Natural killer cell treated with Interleukin-12 subunit alpha and Interleukin-12 subunit beta and Interleukin-15 and Interleukin-18, amount 100 ng/mL, for 72 hours (primary cell): ENCODE measurements around the gene NCS1. TPM values are rescaled to one million over a fixed set of nuclear protein-coding genes. Genes with fewer than 3 reads are reported as not detected.

ENCODE experiments used
- ATAC-seq, 2 donors: fragments of 150-1000 bp; cut with Tn5 transposase in 1 of 2; sonication (Bioruptor Pico), chemical (Tn5 transposase) in 1 of 2; 2 replicates each; pipeline ENCODE4 v1.10.0; 2021
- DNase-seq: peaks from one replicate; pipeline ENCODE4 v3.0.0; 2022; ENCODE audit warnings: low spot score
- H3K27ac Mint-ChIP-seq, 2 donors: 1 replicate in 1 of 2; 2 replicates in 1 of 2; pipeline ENCODE4 v1.8.0; 2022; ENCODE audit warnings: mixed read lengths in 2 of 2, mild to moderate bottlenecking in 1 of 2, moderate library complexity in 1 of 2
- H3K27me3 Mint-ChIP-seq, 2 donors: 1 replicate in 1 of 2; 2 replicates in 1 of 2; pipeline ENCODE4 v1.8.0; 2022; ENCODE audit warnings: mixed read lengths in 2 of 2
- H3K36me3 Mint-ChIP-seq: one replicate; pipeline ENCODE4 v1.8.0; 2022; ENCODE audit warnings: mixed read lengths
- H3K4me1 Mint-ChIP-seq, 2 donors: 1 replicate in 1 of 2; 2 replicates in 1 of 2; pipeline ENCODE4 v1.8.0; 2022; ENCODE audit warnings: low read depth in 2 of 2, mixed read lengths in 2 of 2, mild to moderate bottlenecking in 1 of 2
- H3K4me3 Mint-ChIP-seq: one replicate; pipeline ENCODE4 v1.8.0; 2022; ENCODE audit warnings: mixed read lengths
- H3K9me3 Mint-ChIP-seq: 2 replicates; pipeline ENCODE4 v1.8.0; 2022; ENCODE audit warnings: mixed read lengths
- total RNA-seq, 2 donors: library from RNA; stranded (reverse); gene quantifications; one replicate each; pipeline ENCODE4 v1.2.3, GENCODE V29; 2022

Gene NCS1
- total RNA-seq, 2 donors from 2014 or later, result 31.0 to 38.1 TPM

DNA sequence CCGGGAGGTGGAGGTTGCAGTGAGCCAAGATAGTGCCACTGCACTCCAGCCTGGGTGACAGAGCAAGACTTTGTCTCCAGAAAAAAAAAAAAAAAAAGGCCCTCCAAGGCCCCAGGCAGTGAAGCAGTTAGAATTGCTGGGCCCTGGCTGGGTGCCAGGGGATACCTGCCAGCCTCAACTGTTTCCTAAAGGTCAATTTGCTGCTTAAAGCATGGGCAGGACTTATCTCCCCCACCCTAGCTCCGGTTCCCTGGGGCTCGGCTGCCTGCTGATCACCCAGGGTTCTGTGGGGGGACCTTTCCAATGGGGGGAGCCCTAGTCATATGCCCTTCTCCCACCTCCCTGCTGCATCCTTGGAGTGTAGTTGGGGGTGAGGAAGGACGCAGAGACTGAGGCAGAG lies 25.7 kb downstream of the NCS1 start:
- no peaks in the 10 kb centered on the region for H3K27me3 Mint-ChIP-seq
- no peak for DNase-seq
- no peak overlapping the region for H3K4me3 Mint-ChIP-seq
- H3K27ac Mint-ChIP-seq, result no peak overlapping the region
- ATAC-seq, result no peak
- H3K9me3 Mint-ChIP-seq, result no peaks in the 10 kb centered on the region
- no peaks in the 10 kb centered on the region for H3K36me3 Mint-ChIP-seq
- peaks cover 0 to 6% of the 10 kb centered on the region in 2 donors for H3K4me1 Mint-ChIP-seq

DNA sequence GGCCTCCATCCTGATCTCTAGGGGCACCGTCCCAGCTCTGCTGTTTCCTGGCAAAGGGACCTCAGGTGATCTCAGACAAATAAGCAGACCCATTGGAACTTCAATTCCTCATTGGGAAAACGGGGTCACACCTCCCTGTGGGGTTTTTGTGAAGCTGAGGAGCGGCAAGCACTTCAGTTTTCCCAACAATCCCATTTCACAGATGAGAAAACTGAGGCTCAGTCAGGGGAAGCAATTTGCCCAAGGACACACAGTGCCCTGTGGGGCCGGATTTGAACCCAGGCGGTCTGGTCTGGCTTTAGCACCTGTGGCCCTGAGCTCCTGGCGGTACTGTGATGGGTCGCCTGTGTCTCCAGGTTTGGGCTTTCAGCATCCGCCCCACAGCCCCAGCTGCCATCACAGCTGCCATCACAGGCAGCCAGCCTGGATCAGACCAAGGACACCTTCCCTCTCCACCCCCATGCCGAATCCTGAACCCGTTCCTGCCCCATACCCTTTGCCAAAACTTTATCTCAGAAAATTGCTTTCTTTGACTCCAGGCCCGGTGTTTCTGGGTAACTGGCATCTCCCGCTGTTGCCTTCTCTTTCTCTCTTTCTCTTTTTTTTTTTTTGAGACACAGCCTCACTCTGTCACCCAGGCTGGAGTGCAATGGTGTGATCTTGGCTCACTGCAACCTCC lies 26.4 kb downstream of the NCS1 start:
- no peaks in the 10 kb centered on the region for H3K36me3 Mint-ChIP-seq
- H3K9me3 Mint-ChIP-seq, result no peaks in the 10 kb centered on the region
- H3K27me3 Mint-ChIP-seq, result no peaks in the 10 kb centered on the region
- DNase-seq (no peak), ATAC-seq (no peak)
- H3K4me3 Mint-ChIP-seq, result no peak overlapping the region
- H3K27ac Mint-ChIP-seq, result no peak overlapping the region
- peaks cover 0 to 6% of the 10 kb centered on the region in 2 donors for H3K4me1 Mint-ChIP-seq

DNA sequence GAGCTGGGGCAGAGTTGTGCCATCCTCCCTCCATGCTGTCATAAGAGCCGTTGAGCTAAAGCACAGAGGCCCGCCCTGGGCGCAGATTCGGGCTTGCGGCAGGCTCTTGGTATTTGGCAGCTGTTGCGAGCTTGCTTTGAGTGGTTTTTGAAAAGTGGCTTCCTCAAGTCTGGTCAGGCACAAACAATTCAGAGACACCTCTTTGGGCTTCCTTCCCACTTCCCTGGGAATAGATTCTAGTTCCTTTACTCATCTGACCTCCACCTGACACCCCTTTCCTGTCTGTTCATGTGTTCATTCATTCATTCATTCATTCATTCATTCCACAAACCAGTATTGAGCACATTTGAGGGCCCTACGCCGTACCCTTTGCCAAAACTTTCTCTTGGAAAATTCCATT lies 27.4 kb downstream of the NCS1 start:
- Mint-ChIP-seq H3K4me1 (peaks cover 0 to 6% of the 10 kb centered on the region in 2 donors), H3K4me3 (no peak overlapping the region), H3K27ac (no peak overlapping the region), H3K9me3 (no peaks in the 10 kb centered on the region), H3K36me3 (no peaks in the 10 kb centered on the region), H3K27me3 (no peaks in the 10 kb centered on the region)
- no peak for ATAC-seq
- no peak for DNase-seq

DNA sequence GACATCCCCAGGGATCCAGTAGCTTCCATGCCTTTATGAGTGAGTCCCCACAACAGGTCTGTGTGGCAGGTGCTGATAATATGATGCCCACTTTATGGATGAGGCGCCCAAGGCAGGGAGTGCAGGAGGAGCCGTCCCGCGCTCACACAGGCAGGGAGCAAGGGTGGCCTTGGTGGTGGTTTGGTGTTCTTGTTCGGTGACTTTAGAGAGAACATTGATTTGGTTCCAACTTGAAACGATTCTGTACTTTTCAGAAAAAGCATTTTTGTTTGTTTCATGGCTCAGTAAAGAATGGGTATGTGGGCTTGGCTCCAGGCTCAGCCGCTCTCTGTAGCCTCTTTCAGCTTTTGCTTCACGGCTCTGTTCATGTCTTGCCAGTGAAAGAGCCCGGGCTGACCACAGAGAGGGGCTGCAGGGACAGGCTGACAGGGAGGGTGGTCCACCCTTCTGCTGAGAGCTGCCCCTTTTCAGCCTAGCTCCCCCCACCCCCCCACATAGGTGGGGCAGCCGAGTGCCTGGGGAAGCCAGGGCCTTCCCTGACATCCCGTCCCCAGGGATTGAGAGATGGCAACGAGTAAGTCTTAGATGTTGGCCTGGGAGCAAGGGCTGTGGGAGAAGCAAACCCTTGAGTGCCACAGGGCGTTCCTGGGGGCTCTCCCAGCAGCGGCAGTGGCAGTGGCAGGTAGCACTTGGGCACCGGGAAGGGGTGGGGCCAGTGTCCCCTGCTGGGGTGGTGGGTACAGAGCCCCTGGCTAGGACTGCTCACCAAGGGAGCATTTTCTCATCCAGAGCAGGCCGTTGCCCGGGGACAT lies 28.0 kb downstream of the NCS1 start:
- Mint-ChIP-seq H3K4me3 (no peak overlapping the region), H3K9me3 (no peaks in the 10 kb centered on the region), H3K4me1 (peaks cover 0 to 6% of the 10 kb centered on the region in 2 donors), H3K27ac (no peak overlapping the region), H3K36me3 (no peaks in the 10 kb centered on the region), H3K27me3 (no peaks in the 10 kb centered on the region)
- DNase-seq (no peak), ATAC-seq (no peak)

DNA sequence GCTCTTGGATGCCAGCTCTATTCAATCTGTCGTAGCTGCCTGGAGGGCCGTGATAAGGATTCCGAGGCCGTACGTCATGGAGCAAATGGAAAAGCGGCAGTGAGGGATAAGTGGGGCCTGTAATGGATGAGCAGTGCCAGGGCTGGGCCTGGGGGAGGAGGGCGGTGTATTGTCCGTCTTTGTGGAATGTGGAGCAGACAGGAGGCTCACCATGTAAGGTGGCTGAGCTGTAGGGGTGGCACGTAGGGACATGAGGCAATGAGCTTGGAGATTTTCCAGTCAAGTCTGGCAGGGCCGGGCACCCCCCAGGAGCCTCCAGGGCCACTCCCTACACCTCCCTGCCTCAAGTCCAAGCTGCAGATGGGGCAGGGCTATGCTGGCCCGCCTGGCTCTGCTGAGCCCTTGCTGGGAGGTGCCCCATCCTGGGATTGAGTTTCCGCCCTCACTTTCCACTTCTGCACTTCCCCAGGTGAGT lies 29.2 kb downstream of the NCS1 start:
- ATAC-seq (peak in 1 of 2 donors; percentile 18), DNase-seq (no peak)
- H3K27me3 Mint-ChIP-seq, result no peaks in the 10 kb centered on the region
- H3K4me1 Mint-ChIP-seq, result peaks cover 0 to 6% of the 10 kb centered on the region in 2 donors
- no peaks in the 10 kb centered on the region for H3K9me3 Mint-ChIP-seq
- no peak overlapping the region for H3K4me3 Mint-ChIP-seq
- H3K27ac Mint-ChIP-seq, result no peak overlapping the region
- H3K36me3 Mint-ChIP-seq, result no peaks in the 10 kb centered on the region

DNA sequence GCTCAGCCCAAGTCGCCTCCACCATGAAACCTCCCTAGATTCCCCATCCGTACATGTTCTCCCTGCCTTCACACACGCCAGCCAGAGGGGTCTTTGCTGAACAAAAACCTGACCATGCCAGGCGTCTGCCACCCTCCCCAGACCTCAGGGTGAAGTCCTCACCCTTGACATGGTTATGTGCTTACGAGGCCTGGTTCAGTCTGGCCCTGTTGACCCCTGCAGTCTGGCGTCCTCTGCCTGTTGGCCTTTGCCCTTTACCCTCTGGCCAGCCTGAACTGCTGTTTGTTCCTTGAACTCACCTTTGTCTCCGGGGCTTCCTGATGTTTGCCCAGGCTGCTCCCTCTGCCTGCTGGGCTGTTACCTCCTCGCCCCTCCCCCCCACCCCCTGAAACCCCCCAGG lies 29.8 kb downstream of the NCS1 start:
- no peak overlapping the region for H3K27ac Mint-ChIP-seq
- H3K4me3 Mint-ChIP-seq, result no peak overlapping the region
- ATAC-seq (no peak), DNase-seq (no peak)
- no peaks in the 10 kb centered on the region for H3K27me3 Mint-ChIP-seq
- peaks cover 0 to 6% of the 10 kb centered on the region in 2 donors for H3K4me1 Mint-ChIP-seq
- no peaks in the 10 kb centered on the region for H3K9me3 Mint-ChIP-seq
- no peaks in the 10 kb centered on the region for H3K36me3 Mint-ChIP-seq

DNA sequence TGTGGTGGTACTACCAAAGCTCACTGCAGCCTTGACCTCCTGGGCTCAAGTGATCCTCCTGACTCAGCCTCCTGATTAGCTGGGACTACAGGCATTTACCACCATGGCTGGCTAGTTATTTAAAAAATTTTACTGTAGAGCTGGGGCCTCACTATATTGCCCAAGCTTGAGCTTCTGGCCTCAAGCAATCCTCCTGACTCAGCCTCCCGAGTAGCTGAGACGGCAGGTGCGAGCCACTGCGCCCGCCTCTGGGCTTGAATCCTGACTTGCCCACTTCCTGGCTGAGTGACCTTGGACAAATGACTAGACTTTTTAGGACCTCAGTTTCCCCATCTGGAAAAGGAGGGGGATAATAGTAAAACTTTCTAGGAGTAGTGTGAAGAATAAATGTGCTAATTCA lies 32.1 kb downstream of the NCS1 start:
- Mint-ChIP-seq H3K4me1 (peaks cover 0 to 6% of the 10 kb centered on the region in 2 donors), H3K27ac (no peak overlapping the region), H3K36me3 (no peaks in the 10 kb centered on the region), H3K27me3 (no peaks in the 10 kb centered on the region), H3K9me3 (no peaks in the 10 kb centered on the region), H3K4me3 (no peak overlapping the region)
- DNase-seq (no peak), ATAC-seq (no peak)

DNA sequence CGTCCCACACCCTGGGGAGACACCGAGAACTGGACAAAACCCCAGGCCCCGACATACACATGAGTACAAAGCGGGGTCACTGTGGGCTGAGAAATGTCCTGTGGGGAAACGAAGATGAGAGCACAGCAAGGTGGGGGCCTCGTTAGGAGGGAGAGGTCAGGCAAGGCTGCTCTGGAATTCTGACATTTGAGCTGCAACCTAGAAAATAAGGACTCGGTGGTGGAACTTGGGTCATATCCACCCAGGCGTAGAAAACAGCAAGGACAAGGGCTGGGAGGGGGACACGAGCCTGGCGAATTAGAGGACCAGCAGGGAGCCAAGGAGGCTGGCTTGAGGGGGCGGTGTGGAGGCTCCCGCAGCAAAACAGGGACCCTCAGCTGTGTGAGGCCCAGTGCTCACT lies 32.8 kb downstream of the NCS1 start:
- peaks cover 0 to 6% of the 10 kb centered on the region in 2 donors for H3K4me1 Mint-ChIP-seq
- no peak overlapping the region for H3K27ac Mint-ChIP-seq
- DNase-seq, result no peak
- no peaks in the 10 kb centered on the region for H3K36me3 Mint-ChIP-seq
- no peaks in the 10 kb centered on the region for H3K27me3 Mint-ChIP-seq
- H3K4me3 Mint-ChIP-seq, result no peak overlapping the region
- H3K9me3 Mint-ChIP-seq, result no peaks in the 10 kb centered on the region
- ATAC-seq, result no peak

DNA sequence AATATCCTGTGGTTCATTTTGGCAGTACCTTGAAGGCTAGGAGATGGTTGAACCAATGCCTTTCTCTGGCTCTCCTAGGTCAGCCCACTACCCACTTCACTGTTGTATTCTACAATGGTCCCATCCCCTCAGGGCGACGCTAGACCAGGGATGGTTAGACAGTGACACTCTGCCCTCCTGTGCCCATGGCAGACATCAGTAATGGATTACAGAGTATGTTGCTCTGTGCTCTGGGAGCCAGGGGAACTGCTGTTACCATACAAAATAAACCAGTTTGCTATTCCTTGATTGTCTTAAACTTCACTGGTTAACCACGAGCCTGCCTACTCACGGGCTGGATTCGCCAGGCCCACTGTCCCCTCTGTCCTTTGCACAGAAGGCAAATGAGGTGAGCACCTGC lies 33.7 kb downstream of the NCS1 start:
- Mint-ChIP-seq H3K27ac (no peak overlapping the region), H3K4me1 (peaks cover 0 to 6% of the 10 kb centered on the region in 2 donors), H3K4me3 (no peak overlapping the region), H3K9me3 (no peaks in the 10 kb centered on the region), H3K27me3 (no peaks in the 10 kb centered on the region), H3K36me3 (no peaks in the 10 kb centered on the region)
- ATAC-seq (no peak), DNase-seq (no peak)

DNA sequence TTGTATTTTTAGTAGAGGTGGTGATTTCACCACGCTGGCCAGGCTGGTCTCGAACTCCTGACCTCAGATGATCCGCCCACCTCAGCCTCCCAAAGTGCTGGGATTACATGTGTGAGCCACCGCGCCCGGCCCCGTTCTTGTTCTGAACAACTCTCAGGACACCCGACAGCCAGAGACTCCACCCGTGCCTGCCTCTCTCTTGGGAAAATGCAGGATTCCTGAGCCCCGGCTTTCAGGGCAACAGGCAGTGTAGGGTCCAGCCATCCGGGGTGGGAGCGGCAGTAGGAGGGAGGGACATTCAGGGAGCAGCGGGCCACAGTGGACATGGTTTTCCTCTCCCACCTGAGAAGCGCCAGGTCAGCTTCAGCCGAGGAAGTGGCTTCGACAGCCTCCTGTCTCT lies 34.4 kb downstream of the NCS1 start:
- H3K4me1 Mint-ChIP-seq, result peaks cover 0 to 4% of the 10 kb centered on the region in 2 donors
- no peaks in the 10 kb centered on the region for H3K36me3 Mint-ChIP-seq
- ATAC-seq, result no peak
- H3K27ac Mint-ChIP-seq, result no peak overlapping the region
- H3K4me3 Mint-ChIP-seq, result no peak overlapping the region
- no peaks in the 10 kb centered on the region for H3K27me3 Mint-ChIP-seq
- DNase-seq, result no peak
- H3K9me3 Mint-ChIP-seq, result no peaks in the 10 kb centered on the region

DNA sequence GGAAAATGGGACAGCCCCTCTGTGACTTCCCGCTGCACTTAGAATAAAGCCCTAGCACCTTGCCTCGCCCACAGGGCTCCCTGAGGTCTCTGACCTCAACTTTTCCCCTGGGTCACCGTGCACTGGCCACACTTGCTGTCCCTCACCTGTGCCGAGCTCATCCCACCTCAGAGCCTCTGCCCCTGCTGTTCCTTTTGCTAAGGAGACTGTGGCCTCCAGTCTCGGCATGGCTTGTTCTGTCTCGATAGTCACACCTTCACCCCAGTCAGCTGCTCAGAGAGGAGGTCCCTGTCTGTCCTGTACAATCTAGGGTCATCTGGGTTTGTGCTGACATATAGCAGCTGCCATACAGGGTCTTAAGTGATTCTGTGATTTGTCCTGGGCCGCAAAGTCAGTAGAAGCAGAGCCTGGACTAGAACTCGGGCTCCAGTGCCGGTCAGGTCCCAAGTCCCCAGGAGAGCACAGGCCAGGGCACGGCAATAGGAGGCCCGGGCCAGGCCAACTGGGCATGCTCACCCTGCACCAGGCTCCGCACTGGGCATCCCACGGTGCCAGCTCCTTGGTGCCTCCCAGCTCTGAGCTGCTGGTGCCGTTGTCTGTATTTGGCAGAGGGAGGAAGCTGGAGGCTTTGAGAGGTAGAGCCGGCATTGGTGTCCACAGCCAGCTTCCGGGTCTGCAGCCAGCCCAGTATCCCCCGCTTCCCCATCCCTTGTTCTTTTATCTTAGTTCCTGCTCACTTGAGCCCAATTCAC lies 35.2 kb downstream of the NCS1 start:
- H3K27me3 Mint-ChIP-seq, result no peaks in the 10 kb centered on the region

DNA sequence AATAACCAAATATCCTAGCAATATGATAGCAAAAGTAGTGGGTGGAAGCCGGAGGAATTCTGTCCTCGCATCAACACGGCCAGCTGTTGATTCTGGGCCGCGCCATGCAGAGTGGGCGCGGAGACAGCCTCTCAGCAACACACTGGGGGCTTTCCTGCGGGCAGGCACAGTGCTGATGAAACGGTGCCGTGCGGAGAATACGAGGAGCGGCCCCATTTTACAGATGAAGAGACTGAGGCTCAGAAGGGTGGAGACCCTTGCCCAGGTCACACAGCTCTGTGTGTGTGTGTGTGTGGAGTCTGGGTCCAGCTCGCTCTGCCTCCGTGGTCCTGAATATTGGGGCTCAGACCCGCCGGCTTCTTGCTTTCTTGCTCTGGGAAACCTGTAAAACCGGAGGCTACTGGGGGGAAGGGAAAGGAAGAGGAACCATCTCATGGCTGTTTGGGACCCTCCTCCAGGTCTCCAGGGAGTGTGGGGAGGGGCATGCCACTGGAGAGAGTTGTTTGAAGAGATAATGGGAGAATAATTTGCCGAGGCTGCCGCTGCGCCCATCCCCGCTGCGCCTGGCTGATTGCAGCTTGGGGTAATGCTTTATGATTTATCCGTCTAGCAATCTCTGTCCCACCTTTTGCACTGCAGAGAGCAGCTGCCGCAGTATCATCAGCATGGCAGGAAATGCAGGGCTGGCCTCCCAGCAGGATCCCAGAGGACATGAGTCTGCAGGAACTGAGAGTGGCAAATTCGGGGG lies 36.6 kb downstream of the NCS1 start:
- no peaks in the 10 kb centered on the region for H3K27me3 Mint-ChIP-seq
- no peak for DNase-seq
- H3K9me3 Mint-ChIP-seq, result no peaks in the 10 kb centered on the region
- H3K36me3 Mint-ChIP-seq, result no peaks in the 10 kb centered on the region
- no peak overlapping the region for H3K4me3 Mint-ChIP-seq
- H3K4me1 Mint-ChIP-seq, result peaks cover 0 to 2% of the 10 kb centered on the region in 2 donors
- H3K27ac Mint-ChIP-seq, result no peak overlapping the region
- no peak for ATAC-seq

More for the DNA sequence above, 35.2 kb downstream of the NCS1 start:
- H3K36me3 Mint-ChIP-seq, result no peaks in the 10 kb centered on the region
- H3K27ac Mint-ChIP-seq, result no peak overlapping the region
- peak in 1 of 2 donors; percentile 12 for ATAC-seq
- no peaks in the 10 kb centered on the region for H3K9me3 Mint-ChIP-seq
- no peak for DNase-seq
- H3K4me3 Mint-ChIP-seq, result no peak overlapping the region
- H3K4me1 Mint-ChIP-seq, result peaks cover 0 to 2% of the 10 kb centered on the region in 2 donors

DNA sequence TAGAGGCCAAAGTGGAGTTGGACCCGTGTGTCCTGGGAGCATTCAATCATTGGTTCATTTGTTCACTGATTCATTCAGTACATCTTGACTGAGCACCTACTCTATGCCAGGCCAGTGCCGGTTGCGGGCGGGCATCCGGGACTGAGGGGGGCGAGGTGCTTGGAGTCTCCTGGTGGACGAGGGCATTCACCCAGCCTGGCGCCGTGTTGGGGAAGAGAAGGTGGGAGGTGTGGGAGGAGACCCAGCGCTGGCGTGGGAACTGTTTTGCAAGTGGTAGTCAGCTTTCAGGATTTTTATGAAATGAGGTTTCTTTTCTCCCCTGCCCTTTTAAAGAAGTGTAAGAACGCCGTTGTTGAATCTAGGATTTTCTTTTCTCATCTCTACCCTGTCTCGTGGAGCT lies 37.2 kb downstream of the NCS1 start:
- Mint-ChIP-seq H3K4me3 (no peak overlapping the region), H3K27ac (no peak overlapping the region), H3K36me3 (no peaks in the 10 kb centered on the region), H3K9me3 (no peaks in the 10 kb centered on the region), H3K4me1 (peaks cover 0 to 9% of the 10 kb centered on the region in 2 donors), H3K27me3 (no peaks in the 10 kb centered on the region)
- DNase-seq (no peak), ATAC-seq (no peak)
